Ammon's horn (tissue), 1 donor: ENCODE measurements around the gene DUSP8.
"Not testable (repeated sequence)": the region's sequence is repeated elsewhere in the genome, so short reads cannot be mapped to it uniquely, and the experiment has no call there.

Source experiments
- DNase-seq: peaks from one replicate; pipeline ENCODE4 v3.0.0-alpha.2; 2016; ENCODE audit warnings: low spot score

Gene DUSP8

DNA sequence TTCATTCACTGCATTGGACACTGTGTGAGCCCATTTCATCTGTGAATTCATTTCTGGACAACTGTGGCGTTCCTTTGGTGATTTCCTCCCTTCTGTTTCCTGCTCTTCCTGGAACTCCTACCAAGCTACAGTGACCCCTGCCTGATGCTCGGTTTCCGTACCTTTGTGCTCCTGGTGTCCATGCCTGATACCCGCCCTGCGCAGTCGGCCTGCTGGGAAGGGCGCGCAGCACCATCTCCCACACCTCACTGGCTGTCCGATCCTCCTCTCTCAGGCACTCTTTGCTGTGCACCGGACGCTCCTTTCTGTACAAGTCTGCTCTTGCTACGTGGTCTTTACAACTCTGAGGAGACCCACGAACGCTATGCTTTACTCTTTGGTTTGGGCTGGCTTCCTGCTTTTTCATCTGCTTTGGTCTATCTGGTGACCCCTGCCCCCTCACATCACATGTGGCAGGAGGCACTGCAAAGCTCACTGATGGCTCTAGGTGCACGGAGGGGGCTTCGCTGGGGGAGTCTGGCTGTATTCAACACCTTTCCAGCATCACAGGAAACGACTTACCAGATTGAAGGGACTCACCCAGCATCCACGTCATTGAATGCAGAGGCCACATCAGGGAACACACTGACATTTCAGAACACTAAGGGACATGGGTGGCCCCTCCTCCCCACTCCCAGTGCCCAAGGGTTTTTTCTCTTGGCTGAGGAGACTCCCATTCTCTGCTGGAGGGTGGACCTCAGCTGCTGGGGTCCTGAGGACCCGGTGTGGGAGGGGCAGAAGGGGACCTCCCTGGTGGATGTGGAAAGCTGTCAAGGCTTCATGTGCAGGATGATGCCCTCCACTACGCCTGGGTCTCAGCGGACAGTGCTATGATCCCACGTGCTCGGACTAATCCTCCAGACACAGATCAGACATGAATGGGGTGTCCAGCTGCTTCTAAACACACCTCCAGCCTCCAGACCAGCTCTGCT, 58.5 kb downstream of the DUSP8 start:
- DNase-seq = no peak

DNA sequence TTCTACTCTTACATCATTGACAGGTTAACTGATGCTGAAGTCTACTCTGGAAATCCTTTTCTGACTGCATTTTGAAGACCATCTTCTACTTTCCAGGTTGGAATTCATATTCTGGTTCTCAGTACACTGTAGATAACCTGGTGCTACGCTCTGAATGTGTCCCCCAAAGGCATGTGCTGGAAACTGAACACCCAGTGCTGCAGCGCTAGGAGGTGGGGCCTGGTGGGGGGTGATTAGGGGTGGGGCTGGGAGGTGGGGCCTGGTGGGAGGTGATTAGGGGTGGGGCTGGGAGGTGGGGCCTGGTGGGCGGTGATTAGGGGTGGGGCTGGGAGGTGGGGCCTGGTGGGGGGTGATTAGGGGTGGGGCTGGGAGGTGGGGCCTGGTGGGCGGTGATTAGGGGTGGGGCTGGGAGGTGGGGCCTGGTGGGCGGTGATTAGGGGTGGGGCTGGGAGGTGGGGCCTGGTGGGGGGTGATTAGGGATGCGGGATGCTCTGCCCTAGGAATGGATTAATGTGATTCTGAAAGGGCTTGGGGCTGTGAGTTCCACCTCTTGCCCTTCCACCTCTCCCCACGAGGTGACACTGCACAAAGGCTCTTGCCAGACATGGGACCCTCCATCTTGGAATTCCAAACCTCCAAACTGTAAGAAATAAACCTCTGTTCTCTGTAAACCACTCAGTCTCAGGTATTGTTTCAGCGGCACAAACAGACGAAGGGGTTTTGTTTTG, 59.4 kb downstream of the DUSP8 start:
- not testable (repeated sequence) for DNase-seq

DNA sequence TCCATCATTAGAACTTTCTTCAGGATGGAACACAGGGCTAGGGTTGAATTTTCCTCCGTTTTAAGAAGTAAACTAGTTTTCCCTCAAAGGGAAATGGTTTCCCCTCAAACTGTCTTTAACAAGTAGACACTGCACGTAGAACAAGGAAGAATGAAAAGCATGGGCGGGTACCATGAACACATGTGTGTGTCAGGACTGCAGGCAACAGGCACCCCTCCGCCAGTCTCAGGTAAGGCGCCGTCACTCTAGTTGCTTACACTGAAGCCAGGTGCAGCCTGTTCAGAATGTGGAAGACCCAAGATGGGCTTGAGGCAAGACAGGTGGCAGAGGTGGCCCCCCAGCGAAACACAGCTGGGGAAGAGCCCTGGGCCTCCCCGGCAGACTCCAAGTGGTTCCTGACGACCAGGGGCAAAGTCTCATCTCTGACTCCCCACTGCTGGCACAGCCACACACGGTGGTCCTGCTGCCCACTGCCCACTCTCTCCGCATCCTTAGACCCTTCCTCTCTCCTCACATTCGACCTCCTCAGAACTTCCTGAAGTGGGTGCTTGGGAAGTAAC, 60.1 kb downstream of the DUSP8 start:
- DNase-seq = no peak

DNA sequence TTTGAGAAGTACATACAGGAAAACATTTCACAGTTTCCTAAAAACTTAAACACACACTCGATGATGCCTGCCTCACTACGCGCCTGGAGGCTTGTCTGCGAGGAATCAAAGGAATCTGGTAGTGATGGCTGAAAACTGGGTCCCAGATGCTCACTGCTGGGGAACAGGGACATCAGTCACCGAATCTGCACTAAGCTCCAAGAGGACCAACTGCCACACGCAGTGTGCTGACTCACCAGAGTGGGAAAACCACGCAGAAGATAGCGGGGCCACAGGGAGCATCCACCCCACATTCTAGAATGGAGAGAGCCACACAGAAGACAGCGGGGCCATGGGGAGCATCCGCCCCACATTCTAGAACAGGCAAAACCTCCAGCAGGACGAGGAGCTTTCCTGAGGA, 61.1 kb downstream of the DUSP8 start:
- DNase-seq = peak; percentile 54

DNA sequence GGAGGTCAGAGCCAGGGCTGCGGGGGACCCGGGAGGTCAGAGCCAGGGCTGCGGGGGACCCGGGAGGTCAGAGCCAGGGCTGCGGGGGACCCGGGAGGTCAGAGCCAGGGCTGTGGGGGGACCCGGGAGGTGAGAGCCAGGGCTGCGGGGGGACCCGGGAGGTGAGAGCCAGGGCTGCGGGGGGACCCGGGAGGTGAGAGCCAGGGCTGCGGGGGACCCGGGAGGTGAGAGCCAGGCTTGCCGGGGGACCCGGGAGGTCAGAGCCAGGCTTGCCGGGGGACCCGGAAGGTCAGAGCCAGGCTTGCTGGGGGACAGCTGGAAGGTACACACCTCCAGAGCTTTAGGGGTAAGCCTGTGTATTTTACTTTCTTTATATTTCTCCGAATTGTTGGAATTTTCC, 61.7 kb downstream of the DUSP8 start:
- DNase-seq = not testable (repeated sequence)

DNA sequence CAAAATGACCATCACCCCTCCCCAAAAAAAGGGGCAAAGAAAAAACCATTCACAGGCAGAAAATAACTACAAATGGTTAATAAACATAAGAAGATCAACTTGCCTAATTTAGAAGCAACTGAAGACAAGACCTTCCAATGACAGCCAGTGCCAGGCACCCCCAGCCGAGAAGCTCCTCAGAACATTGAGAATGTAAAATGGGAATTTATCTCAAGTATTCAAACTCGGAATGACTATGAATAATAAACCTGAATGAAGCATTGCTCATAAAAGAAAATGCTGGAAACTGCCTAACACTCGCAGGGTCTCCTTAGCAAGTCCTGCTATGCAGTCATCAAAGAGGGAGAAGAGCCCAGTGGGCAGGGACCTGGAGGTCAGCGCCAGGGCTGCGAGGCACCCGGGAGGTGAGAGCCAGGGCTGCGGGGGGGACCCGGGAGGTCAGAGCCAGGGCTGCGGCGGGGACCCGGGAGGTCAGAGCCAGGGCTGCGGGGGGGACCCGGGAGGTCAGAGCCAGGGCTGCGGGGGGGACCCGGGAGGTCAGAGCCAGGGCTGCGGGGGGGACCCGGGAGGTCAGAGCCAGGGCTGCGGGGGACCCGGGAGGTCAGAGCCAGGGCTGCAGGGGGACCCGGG, 62.3 kb downstream of the DUSP8 start:
- DNase-seq = no peak

DNA sequence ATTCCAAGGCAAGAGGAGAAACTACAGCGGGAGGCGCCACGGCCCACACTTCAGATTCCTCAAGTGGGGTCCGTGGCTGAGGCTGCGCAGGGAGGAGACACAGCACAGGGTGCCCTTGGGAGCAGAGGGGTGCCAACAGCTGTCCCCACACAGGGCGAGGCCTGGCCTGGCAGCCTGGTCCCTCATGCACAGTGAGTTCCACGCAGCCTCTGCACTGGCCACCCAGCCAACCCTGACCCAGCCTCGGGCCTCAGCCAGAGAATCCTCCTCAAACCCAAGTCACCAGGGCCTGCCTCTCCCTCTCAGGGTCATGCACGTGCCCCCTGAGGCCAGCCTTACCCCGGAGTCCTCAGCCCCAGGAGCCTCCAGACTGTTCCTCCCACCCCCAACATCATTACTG, 63.1 kb downstream of the DUSP8 start:
- no peak for DNase-seq

DNA sequence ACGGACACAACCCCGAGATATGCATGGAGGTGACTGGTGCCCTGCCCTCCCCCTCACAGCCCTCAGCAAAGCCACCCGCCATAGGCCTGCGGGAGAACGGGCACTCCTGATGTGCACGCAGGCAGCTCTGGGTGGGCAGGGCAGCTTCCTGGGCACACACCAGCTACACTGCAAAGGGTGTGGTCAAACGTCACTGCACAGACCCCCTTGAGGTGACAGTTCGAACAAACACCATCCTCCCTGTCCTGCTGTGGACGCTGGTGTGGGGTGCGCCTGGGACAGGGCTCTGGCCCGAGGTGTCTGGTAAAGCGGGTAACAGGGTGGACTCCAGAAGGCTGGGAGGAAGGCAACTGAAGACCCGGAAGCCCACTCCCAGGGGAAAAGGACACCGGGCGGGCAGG, 63.6 kb downstream of the DUSP8 start:
- DNase-seq = no peak

DNA sequence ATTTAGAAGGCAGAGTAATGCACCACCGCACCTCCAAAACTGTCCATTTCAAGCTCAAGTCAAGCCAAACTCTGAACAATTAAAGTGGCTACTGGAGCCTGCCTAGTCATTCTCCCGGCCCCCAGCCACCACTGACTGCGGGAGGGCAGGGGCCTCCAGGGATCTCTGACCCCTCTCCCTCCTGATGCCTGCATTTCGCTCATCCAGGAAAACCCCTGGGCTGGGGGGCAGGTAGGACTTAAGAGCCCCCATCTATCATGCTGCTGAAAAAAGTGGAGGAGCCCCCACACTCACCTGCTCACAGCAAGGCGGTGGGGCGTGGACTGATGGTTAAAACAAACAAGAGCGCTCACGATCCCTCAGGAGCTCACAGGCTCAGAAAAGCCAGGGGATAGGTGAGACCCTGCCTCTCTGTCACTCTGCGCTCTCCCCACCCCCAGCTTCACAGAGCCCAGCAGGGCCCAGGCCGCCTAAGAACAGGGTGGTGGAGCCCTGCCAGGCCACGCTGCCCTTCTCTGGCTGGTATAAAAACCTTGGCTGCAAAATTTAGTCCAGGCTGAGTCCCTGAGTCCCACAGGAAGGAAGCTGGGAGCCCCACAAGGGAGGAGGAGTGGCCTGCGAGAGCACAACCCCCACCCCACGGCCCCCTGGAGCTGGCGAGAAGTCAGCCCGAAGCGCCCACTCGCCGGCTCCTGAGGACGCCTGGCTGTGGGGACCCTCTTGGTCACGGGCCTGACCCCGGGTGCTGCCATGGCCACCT, 64.5 kb downstream of the DUSP8 start:
- no peak for DNase-seq

DNA sequence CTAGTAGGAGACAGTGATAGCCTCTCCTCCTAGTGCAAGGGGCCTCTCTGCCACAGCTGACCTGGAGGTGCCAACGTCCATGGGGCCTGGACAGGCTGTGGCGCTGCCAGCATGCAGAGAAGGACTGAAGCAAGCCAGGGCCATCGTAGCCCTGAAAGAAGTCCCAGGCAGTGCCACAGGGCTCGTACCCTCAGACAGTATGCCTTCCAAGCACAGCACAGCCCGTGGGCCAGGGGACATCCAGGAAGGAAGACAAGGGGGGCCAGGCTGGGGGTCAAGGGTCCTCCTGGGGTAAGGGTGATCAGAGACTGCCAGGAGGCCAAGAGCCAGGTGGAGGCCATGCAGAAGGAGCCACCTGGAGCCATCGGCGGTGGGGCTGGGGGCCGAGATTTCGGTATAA, 65.1 kb downstream of the DUSP8 start:
- DNase-seq = no peak

DNA sequence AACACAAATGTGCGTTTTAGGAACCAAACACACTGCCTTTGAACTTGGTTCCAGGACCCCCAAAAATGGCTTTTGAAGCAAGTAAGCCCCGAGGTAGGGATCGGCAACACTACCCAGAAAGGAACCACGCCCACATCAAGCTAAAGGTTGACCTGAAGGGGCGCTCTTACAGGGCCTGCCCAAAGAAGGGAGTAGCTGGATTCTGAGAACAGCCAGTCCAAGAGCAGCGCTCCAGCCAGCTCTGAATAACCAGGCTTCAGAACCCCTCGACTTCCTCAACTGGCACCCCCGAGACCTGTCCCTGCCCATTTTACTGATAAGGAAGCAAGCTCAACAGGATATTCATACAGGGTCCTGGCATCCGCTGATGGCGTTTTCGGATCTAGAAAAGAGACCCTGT, 66.6 kb downstream of the DUSP8 start:
- DNase-seq = no peak

DNA sequence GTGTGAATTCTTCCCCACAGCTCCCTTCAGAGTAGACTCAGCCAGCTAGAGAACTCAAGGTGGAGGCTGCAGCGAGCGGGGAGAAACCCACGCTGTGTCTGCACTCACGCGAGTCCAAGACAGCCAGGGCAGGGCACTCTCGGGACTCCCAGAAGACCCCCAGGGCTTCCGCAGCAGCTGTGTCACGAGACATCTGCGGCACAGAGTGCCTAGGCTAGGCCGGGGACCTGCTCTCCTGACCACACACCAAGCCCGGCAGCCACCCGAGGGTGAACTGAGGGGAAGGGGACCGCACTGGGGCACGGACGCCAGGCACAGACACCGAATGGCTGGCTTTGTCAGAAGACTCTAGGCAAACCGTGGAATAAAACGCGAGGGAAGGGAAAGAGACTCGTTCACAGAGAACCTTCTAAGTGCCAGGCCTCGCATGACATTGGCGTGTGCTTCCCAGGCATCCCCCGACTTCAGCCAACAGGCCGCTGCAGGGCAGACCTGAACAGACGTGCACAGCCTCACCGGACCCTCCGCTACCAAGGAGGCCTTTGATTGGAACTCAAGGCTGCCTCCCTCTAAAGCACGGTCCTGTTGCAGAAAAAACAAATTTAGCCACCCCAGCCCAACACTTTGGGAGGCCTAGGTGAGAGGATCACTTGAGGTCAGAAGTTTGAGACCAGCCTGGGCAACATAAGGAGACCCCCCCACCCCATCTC, 67.3 kb downstream of the DUSP8 start:
- no peak for DNase-seq

DNA sequence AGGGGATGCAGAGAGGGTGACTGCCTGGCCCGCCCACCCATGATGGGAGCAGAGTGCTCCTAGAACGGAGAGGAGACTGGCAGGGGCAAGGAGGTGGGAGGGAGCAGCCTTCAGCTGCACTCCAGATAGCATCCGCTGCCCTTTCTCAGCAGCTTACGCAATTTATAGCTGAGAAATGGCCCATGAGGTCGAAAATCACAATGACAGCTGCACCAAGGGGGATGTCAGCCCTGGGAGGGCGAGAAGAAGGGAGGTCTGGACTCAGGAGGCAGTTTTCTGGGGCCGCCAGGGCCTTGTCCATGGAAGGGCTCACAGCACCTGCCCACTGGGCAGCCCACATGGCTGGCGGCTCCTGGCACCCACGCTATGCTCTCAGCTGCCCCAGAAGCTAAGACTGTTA, 67.9 kb downstream of the DUSP8 start:
- no peak for DNase-seq
